GM12875 (cell line): ENCODE results near the gene RBM3.

Experiments
- H3K4me3 ChIP-seq: one replicate; pipeline ENCODE4 v1.5.1; 2011; ENCODE audit warnings: low read depth, low read length, control low read depth
- CTCF ChIP-seq: IDR thresholded peaks from 2 replicates; pipeline ENCODE4 v1.5.1; 2011; ENCODE audit warnings: low read depth, mild to moderate bottlenecking, control low read depth, inconsistent platforms, low read length, moderate library complexity, borderline replicate concordance; ENCODE audit not compliant: insufficient read depth

Gene RBM3

DNA sequence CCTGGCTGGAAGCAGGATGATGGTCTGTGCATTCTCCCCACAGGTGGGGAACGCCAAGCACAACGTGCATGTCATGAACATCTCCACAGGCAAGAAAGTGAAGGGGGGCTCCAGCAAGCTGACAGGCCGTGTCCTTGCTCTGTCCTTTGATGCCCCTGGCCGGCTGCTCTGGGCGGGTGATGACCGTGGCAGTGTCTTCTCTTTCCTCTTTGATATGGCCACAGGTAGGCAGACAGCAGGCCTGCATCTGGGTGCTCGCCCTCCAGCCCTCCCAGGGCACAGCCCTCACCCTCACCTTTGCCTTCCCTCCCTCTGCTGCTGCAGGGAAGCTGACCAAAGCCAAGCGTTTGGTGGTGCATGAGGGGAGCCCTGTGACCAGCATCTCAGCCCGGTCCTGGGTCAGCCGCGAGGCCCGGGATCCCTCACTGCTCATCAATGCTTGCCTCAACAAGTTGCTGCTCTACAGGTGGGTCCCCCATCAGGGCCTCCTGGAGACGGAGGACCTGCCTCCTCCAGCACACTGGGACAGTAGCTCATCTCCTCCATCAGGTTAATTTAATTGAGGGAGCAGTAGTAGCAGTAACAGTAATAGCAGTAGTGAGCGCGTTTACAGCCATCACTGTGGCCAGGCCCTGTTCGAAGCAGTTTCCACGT, 27.6 kb downstream of the RBM3 start:
- H3K4me3 ChIP-seq: no peak overlapping the region
- no peak for TF ChIP-seq CTCF

DNA sequence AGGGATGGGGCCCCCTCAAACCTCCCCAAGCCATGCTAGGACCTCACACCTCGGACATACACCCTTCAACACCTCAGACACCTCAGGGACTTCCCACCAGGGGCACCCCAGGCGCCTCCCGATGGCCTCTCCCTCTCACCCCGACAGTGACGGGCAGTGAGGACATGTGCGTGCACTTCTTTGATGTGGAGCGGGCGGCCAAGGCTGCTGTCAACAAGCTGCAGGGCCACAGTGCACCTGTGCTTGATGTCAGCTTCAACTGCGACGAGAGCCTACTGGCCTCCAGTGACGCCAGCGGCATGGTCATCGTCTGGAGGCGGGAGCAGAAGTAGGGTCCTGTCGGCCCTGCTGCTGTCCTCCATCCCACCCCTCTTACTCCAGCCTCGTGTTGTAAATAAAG, 30.4 kb downstream of the RBM3 start:
- H3K4me3 ChIP-seq: no peak overlapping the region
- TF ChIP-seq CTCF: no peak

- no peak for TF ChIP-seq CTCF
- no peak overlapping the region for H3K4me3 ChIP-seq
Observed at GRCh38 chrX:48606091-48606490, 31.8 kb downstream of the RBM3 start.

- no peak overlapping the region for H3K4me3 ChIP-seq
- TF ChIP-seq CTCF: no peak
Observed at GRCh38 chrX:48611703-48612102, 37.4 kb downstream of the RBM3 start.

- H3K4me3 ChIP-seq: no peak overlapping the region
- no peak for TF ChIP-seq CTCF
Observed at GRCh38 chrX:48613502-48614160, 39.3 kb downstream of the RBM3 start.

GRCh38 chrX:48616576-48616975, 42.3 kb downstream of the RBM3 start:
- H3K4me3 ChIP-seq: no peak overlapping the region
- no peak for TF ChIP-seq CTCF
